NCI-H2081 (cell line): ENCODE measurements around the gene PCDHGB4.
"Not testable (repeated sequence)": the region's sequence is repeated elsewhere in the genome, so short reads cannot be mapped to it uniquely, and the experiment has no call there.

ENCODE experiments used
- DNase-seq, 2 experiments: peaks; one replicate each; lab custom pipeline; 2025; lab: John Stamatoyannopoulos, UW

Gene PCDHGB4

DNA sequence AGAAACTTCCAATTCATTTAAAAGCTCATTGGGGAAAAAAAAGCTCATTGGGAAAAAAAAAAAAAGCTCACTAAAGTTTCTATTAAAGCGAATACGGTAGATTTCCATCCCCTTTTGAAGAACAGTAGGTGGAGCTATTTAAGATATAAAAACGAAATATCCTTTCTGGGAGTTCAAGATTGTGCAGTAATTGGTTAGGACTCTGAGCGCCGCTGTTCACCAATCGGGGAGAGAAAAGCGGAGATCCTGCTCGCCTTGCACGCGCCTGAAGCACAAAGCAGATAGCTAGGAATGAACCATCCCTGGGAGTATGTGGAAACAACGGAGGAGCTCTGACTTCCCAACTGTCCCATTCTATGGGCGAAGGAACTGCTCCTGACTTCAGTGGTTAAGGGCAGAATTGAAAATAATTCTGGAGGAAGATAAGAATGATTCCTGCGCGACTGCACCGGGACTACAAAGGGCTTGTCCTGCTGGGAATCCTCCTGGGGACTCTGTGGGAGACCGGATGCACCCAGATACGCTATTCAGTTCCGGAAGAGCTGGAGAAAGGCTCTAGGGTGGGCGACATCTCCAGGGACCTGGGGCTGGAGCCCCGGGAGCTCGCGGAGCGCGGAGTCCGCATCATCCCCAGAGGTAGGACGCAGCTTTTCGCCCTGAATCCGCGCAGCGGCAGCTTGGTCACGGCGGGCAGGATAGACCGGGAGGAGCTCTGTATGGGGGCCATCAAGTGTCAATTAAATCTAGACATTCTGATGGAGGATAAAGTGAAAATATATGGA lies 43.0 kb downstream of the PCDHGB4 start, which contains the start of gene PCDHGA12:
TSS of gene PCDHGA12 (plus strand) at position 176 of the 782 bp plus-strand sequence. CDS start at position 429, 253 bp downstream.
- no peak for DNase-seq

DNA sequence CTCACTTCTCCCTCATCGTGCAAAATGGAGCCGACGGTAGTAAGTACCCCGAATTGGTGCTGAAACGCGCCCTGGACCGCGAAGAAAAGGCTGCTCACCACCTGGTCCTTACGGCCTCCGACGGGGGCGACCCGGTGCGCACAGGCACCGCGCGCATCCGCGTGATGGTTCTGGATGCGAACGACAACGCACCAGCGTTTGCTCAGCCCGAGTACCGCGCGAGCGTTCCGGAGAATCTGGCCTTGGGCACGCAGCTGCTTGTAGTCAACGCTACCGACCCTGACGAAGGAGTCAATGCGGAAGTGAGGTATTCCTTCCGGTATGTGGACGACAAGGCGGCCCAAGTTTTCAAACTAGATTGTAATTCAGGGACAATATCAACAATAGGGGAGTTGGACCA lies 43.8 kb downstream of the PCDHGB4 start:
- DNase-seq: no peak

DNA sequence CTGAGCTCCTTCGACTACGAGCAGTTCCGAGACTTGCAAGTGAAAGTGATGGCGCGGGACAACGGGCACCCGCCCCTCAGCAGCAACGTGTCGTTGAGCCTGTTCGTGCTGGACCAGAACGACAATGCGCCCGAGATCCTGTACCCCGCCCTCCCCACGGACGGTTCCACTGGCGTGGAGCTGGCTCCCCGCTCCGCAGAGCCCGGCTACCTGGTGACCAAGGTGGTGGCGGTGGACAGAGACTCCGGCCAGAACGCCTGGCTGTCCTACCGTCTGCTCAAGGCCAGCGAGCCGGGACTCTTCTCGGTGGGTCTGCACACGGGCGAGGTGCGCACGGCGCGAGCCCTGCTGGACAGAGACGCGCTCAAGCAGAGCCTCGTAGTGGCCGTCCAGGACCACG lies 44.8 kb downstream of the PCDHGB4 start:
- DNase-seq: not testable (repeated sequence)

DNA sequence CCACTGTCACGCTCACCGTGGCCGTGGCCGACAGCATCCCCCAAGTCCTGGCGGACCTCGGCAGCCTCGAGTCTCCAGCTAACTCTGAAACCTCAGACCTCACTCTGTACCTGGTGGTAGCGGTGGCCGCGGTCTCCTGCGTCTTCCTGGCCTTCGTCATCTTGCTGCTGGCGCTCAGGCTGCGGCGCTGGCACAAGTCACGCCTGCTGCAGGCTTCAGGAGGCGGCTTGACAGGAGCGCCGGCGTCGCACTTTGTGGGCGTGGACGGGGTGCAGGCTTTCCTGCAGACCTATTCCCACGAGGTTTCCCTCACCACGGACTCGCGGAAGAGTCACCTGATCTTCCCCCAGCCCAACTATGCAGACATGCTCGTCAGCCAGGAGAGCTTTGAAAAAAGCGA lies 45.2 kb downstream of the PCDHGB4 start:
- DNase-seq: not testable (repeated sequence)

DNA sequence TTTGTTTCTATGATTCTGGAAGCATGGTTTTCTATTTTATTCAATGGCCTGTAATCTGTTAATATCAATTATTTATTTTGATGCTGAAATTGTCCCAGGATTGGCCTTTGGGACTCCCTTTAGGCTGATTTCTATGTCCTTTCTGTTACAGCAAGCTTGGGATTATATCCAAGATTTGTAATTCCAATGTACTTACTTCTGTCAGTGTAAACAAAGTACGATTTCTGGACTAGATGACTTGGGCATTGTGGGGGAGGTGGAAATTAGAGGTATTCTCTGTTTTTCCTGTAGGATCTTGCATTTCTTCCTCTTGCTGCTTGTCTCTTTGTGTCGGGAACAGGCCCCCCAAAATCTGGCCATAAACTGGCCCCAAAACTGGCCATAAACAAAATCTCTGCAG lies 46.5 kb downstream of the PCDHGB4 start:
- no peak for DNase-seq

GRCh38 chr5:141437221-141437620 lies 49.7 kb downstream of the PCDHGB4 start:
- DNase-seq: no peak

GRCh38 chr5:141439411-141440141 lies 52.1 kb downstream of the PCDHGB4 start:
- DNase-seq: no peak
